ENCODE data around the gene OTOP3.

DNA sequence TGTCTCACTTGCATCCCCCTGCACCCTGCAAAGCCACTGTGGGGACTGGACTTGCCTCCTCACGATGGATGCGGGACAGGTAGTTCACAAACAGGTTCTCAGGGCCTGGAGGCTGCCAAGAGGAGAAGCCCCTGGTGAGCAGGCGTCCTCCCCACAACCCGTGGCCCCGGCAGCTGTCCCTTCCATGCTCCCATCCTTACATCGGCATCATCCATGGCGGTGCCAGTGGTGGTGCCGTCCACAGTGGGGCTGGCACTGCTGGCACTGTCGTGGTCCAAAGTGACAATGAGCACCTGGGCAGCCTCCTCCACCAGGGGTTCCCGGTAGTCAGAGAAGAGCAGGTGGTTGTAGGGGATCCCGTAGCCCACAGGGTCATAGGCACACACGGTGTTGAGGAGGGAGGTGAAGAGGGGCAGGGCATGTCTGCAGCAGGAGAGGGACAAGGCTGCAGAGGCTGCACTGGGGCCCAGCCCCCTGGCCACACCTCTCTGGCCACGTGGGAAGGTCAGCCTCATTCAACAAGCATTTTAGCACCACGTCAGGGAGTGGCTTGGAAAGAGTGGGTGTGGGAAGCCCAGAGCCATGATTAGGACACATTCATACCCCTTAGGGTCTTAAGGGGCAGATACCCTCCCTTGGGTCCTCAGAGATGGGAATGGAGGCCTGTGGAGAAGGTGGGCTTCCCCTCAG, 24.3 kb downstream of the OTOP3 start:
- no peak for TF ChIP-seq POLR2A (IDR thresholded peaks at IDR 0.05)
- TF ChIP-seq, protein P1, sequence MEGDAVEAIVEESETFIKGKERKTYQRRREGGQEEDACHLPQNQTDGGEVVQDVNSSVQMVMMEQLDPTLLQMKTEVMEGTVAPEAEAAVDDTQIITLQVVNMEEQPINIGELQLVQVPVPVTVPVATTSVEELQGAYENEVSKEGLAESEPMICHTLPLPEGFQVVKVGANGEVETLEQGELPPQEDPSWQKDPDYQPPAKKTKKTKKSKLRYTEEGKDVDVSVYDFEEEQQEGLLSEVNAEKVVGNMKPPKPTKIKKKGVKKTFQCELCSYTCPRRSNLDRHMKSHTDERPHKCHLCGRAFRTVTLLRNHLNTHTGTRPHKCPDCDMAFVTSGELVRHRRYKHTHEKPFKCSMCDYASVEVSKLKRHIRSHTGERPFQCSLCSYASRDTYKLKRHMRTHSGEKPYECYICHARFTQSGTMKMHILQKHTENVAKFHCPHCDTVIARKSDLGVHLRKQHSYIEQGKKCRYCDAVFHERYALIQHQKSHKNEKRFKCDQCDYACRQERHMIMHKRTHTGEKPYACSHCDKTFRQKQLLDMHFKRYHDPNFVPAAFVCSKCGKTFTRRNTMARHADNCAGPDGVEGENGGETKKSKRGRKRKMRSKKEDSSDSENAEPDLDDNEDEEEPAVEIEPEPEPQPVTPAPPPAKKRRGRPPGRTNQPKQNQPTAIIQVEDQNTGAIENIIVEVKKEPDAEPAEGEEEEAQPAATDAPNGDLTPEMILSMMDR (IDR thresholded peaks at IDR 0.05), result no peak
